Thyroid gland (tissue), 4 donors: ENCODE results near the gene IRAK3. TPM values are rescaled to one million over a fixed set of nuclear protein-coding genes. Genes with fewer than 3 reads are reported as not detected.
"Not testable (repeated sequence)": the region's sequence is repeated elsewhere in the genome, so short reads cannot be mapped to it uniquely, and the experiment has no call there.

Source experiments
- DNase-seq, 2 donors: peaks; one replicate each; pipeline ENCODE4 v3.0.0-alpha.2; 2019
- H3K27ac ChIP-seq, 3 donors: fragments of 200-600 bp; sonication (generic); 1 replicate in 2 of 3; 2 replicates in 1 of 3; pipeline ENCODE4 v1.5.1; 2016 to 2019; ENCODE audit warnings: mild to moderate bottlenecking in 1 of 3, moderate library complexity in 1 of 3
- H3K27me3 ChIP-seq: fragments of 200-600 bp; sonication (generic); one replicate; pipeline ENCODE4 v1.5.1; 2019
- H3K36me3 ChIP-seq, 2 donors: fragments of 200-600 bp; sonication (generic); one replicate each; pipeline ENCODE4 v1.5.1; 2016 to 2019
- H3K4me1 ChIP-seq, 2 donors: fragments of 200-600 bp; sonication (generic); one replicate each; pipeline ENCODE4 v1.5.1; 2017 to 2019
- H3K4me3 ChIP-seq, 3 donors: fragments of 200-600 bp; sonication (generic); replicated peaks in 1 of 3; 1 replicate in 2 of 3; 2 replicates in 1 of 3; pipeline ENCODE4 v1.5.1; 2016; ENCODE audit warnings: mild to moderate bottlenecking in 1 of 3
- H3K9me3 ChIP-seq: fragments of 200-600 bp; sonication (generic); one replicate; pipeline ENCODE4 v1.5.1; 2017
- CTCF ChIP-seq, 6 experiments: fragments of 200-600 bp in 3 of 6; fragments of 450-650 bp in 3 of 6; sonication (generic) in 3 of 6; IDR thresholded peaks; one replicate each; pipeline ENCODE4 v1.5.1; 2016 to 2019; ENCODE audit warnings: antibody characterized with exemption in 6 of 6, mild to moderate bottlenecking in 2 of 6, inconsistent platforms in 1 of 6, moderate library complexity in 1 of 6
- POLR2A ChIP-seq, 2 donors: fragments of 450-650 bp; IDR thresholded peaks; one replicate each; pipeline ENCODE4 v1.6.1; 2017; ENCODE audit warnings: antibody characterized with exemption in 2 of 2, mild to moderate bottlenecking in 2 of 2, moderate library complexity in 1 of 2
- WGBS, 2 donors: methylation state at CpG; one replicate each; pipeline ENCODE4 v1.1.5; 2017; 5-methylcytosine and 5-hydroxymethylcytosine counted together
- intact Hi-C: fragments of 100-400 bp; cut with DNase I; formaldehyde crosslinking; loops from one replicate; pipeline ENCODE4 v1.15.1; 2023
- total RNA-seq, 4 donors: library from RNA; depleted of rRNA; stranded (reverse); fragments of >200 nt; gene quantifications; one replicate each; pipeline ENCODE4 v1.2.3, GENCODE V29; 2016

IRAK3 gene
- total RNA-seq, 4 donors from 2014 or later, result 8.0 to 26.6 (median 17.6) TPM

DNA sequence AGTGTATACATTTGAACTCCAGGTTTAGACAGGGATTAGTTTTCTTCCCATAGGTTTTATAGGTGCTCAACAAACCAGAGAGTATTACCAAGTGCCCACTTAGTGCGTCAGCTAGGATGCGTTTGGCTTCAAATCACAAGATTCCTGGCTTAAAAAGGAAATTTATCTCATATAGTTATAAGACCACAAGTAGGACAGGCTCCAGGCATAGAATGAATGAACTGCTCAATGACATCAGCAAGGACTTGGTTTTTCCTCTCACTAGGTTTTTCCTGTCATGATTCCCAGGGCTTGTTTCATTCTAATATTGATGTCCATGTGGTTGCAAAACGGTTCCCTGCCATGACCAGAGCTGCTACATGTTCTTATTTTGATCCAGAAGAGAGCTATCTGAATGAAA, 6.1 kb upstream of the IRAK3 start:
- H3K27me3 ChIP-seq, result no peaks in the 10 kb centered on the region
- H3K36me3 ChIP-seq, result no peaks in the 10 kb centered on the region
- H3K27ac ChIP-seq, result no peak overlapping the region
- TF ChIP-seq CTCF (IDR thresholded peaks at IDR 0.05) (no peak), POLR2A (IDR thresholded peaks at IDR 0.05) (no peak)
- no peaks in the 10 kb centered on the region for H3K4me1 ChIP-seq
- 47 to 70% methylated on average over 3 of the region's 3 CpGs for WGBS, 2 donors
- intact Hi-C loops, result no loop called here
- no peak for DNase-seq
- no peak overlapping the region for H3K4me3 ChIP-seq
- H3K9me3 ChIP-seq, result no peaks in the 10 kb centered on the region

GRCh38 chr12:66184822-66185221, 4.2 kb upstream of the IRAK3 start:
- DNase-seq, H3K4me1 ChIP-seq, H3K9me3 ChIP-seq, intact Hi-C loops, H3K36me3 ChIP-seq, H3K27ac ChIP-seq, H3K27me3 ChIP-seq, H3K4me3 ChIP-seq: not testable (repeated sequence)
- 88 to 94% methylated on average over 3 of the region's 3 CpGs for WGBS, 2 donors

- DNase-seq, result no peak
- H3K4me3 ChIP-seq, result no peak overlapping the region
- WGBS, 2 donors, result 79 to 88% methylated on average over 2 of the region's 2 CpGs
- H3K36me3 ChIP-seq, result no peaks in the 10 kb centered on the region
- intact Hi-C loops, result no loop called here
- H3K9me3 ChIP-seq, result no peaks in the 10 kb centered on the region
- no peaks in the 10 kb centered on the region for H3K27me3 ChIP-seq
- H3K27ac ChIP-seq, result no peak overlapping the region
- peaks cover 0 to 7% of the 10 kb centered on the region in 2 donors for H3K4me1 ChIP-seq
- TF ChIP-seq CTCF (IDR thresholded peaks at IDR 0.05) (no peak), POLR2A (IDR thresholded peaks at IDR 0.05) (no peak)
Observed at GRCh38 chr12:66187036-66187435, 2.0 kb upstream of the IRAK3 start.

DNA sequence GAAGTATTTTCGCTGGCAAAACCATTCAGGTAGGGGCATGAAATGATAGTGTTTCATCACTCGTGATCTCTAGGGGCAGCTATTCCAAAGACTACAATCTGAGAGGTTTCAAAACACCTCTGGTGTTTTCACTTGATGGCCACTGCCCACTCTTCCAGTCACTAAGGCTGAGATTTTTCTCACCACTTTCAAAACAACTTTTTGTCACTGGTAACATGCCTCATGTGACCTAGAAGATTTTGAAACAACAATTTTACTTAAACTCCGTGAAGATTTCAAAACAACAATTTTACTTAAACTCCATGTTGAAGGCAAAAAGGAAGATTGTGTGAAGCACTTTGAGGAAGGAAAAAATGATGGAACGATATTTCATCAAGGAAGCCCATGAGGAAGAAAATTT, 1.2 kb upstream of the IRAK3 start:
- WGBS, 2 donors, result 90 to 91% methylated on average over 4 of the region's 4 CpGs
- no peaks in the 10 kb centered on the region for H3K27me3 ChIP-seq
- TF ChIP-seq CTCF (IDR thresholded peaks at IDR 0.05) (no peak), POLR2A (IDR thresholded peaks at IDR 0.05) (no peak)

DNA sequence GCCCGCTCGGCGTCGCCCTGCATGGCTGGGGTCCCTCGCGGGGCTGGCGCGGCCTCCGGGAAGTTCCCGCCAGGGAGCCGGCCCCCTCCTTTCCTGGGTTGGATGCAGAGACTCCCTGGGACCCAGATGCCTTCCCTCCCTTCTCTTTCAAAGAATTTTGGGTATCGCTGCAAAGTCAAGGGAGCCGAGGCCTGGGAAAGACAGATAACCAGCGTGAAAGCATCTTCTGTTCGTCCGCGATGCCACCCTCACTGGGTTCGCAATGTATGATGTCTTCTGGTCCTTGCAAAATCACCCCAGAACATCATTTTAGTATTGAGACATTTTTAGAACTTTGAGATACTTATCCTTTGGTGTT, 451 bp downstream of the IRAK3 start:
- peak overlapping the region; percentile 70 to 91 (median 79) for H3K27ac ChIP-seq
- H3K4me3 ChIP-seq, result peak overlapping the region in 2 of 3 donors; percentile 1 to 31
- WGBS, 2 donors, result 22 to 42% methylated on average over 10 to 18 of the region's 18 CpGs
- H3K4me1 ChIP-seq, result peaks cover 0 to 7% of the 10 kb centered on the region in 2 donors
- no peak for TF ChIP-seq POLR2A (IDR thresholded peaks at IDR 0.05)
- no peak for TF ChIP-seq CTCF (IDR thresholded peaks at IDR 0.05)
- H3K27me3 ChIP-seq, result no peaks in the 10 kb centered on the region
- no peaks in the 10 kb centered on the region for H3K36me3 ChIP-seq
- no peak for DNase-seq
- no peaks in the 10 kb centered on the region for H3K9me3 ChIP-seq
- intact Hi-C loops, result no loop called here

More for the DNA sequence above, 1.2 kb upstream of the IRAK3 start:
- Histone ChIP-seq H3K36me3 (no peaks in the 10 kb centered on the region), H3K4me3 (no peak overlapping the region), H3K27ac (no peak overlapping the region), H3K9me3 (no peaks in the 10 kb centered on the region), H3K4me1 (peaks cover 0 to 7% of the 10 kb centered on the region in 2 donors)
- no peak for DNase-seq
- intact Hi-C loops, result no loop called here

- no peaks in the 10 kb centered on the region for H3K36me3 ChIP-seq
- 73 to 77% methylated on average over 6 of the region's 6 CpGs for WGBS, 2 donors
- peak overlapping the region in 2 of 3 donors; percentile 1 to 4 for H3K4me3 ChIP-seq
- TF ChIP-seq CTCF (IDR thresholded peaks at IDR 0.05), result no peak
- no peak for TF ChIP-seq POLR2A (IDR thresholded peaks at IDR 0.05)
- H3K4me1 ChIP-seq, result peaks cover 0 to 7% of the 10 kb centered on the region in 2 donors
- intact Hi-C loops, result no loop called here
- no peaks in the 10 kb centered on the region for H3K27me3 ChIP-seq
- H3K27ac ChIP-seq, result peak overlapping the region; percentile 70 to 91 (median 79)
- no peak for DNase-seq
- no peaks in the 10 kb centered on the region for H3K9me3 ChIP-seq
Observed at GRCh38 chr12:66189889-66190288, 875 bp downstream of the IRAK3 start.
